SU-DHL-6 (cell line): Measurements from ENCODE around the gene ARAP1.

Experiments used
- H2AFZ ChIP-seq: fragments of 200-600 bp; sonication (generic); 2 replicates; pipeline ENCODE4 v1.6.1; 2014; ENCODE audit warnings: low read depth, mild to moderate bottlenecking, moderate library complexity, mixed read lengths, antibody characterized with exemption, low read length; ENCODE audit not compliant: severe bottlenecking
- H3F3A ChIP-seq: fragments of 200-600 bp; shearing (Covaris generic); 2 replicates; pipeline ENCODE4 v1.6.0; 2016; ENCODE audit warnings: antibody characterized with exemption, mild to moderate bottlenecking; ENCODE audit not compliant: insufficient read depth
- H3K27ac ChIP-seq: fragments of 200-600 bp; sonication (generic); 2 replicates; pipeline ENCODE4 v1.5.1; 2016; ENCODE audit warnings: low read depth, mild to moderate bottlenecking, low read length, moderate library complexity, mixed read lengths
- H3K27me3 ChIP-seq: fragments of 200-600 bp; sonication (generic), shearing (Covaris generic); 2 replicates; pipeline ENCODE4 v1.6.0; 2014; ENCODE audit warnings: mild to moderate bottlenecking, low read length
- H3K36me3 ChIP-seq: fragments of 200-600 bp; sonication (generic); 2 replicates; pipeline ENCODE4 v1.6.1; 2014; ENCODE audit warnings: mild to moderate bottlenecking, low read length, mixed read lengths
- H3K4me2 ChIP-seq: fragments of 300-600, 200-600 bp; shearing (Covaris generic), sonication (generic); 2 replicates; pipeline ENCODE4 v1.6.0; 2014; ENCODE audit warnings: low read length, low read depth, mild to moderate bottlenecking; ENCODE audit not compliant: poor library complexity, severe bottlenecking
- H3K4me3 ChIP-seq: fragments of 200-600 bp; sonication (generic); 2 replicates; pipeline ENCODE4 v1.5.1; 2014; ENCODE audit warnings: antibody characterized with exemption, low read length, mild to moderate bottlenecking, mixed read lengths; ENCODE audit not compliant: insufficient read depth, poor library complexity, severe bottlenecking
- H3K79me2 ChIP-seq: fragments of 200-600 bp; sonication (generic); 2 replicates; pipeline ENCODE4 v1.6.1; 2014; ENCODE audit warnings: mild to moderate bottlenecking, low read length, moderate library complexity; ENCODE audit not compliant: insufficient read depth
- H3K9ac ChIP-seq: fragments of 200-600 bp; sonication (generic); 2 replicates; pipeline ENCODE4 v1.7.0; 2014; ENCODE audit warnings: mild to moderate bottlenecking, low read length
- H3K9me2 ChIP-seq: fragments of 200-600 bp; sonication (generic); replicated peaks from 2 replicates; pipeline ENCODE4 v1.6.1; 2014; ENCODE audit warnings: low read length; ENCODE audit not compliant: insufficient read depth
- H3K9me3 ChIP-seq: fragments of 200-600 bp; sonication (generic); 2 replicates; pipeline ENCODE4 v1.6.1; 2014; ENCODE audit warnings: low read length, mixed read lengths; ENCODE audit not compliant: insufficient read depth
- H4K20me1 ChIP-seq: fragments of 200-600 bp; sonication (generic); 2 replicates; pipeline ENCODE4 v1.6.1; 2014; ENCODE audit warnings: low read depth, mild to moderate bottlenecking, antibody characterized with exemption, low read length, moderate library complexity, mixed read lengths
- EZH2phosphoT487 ChIP-seq: fragments of 200-600 bp; sonication (generic), shearing (Covaris generic); conservative IDR thresholded peaks from 2 replicates; pipeline ENCODE4 v1.6.1; 2018; ENCODE audit warnings: mild to moderate bottlenecking, antibody characterized with exemption, low read length, moderate library complexity, mixed read lengths
- TF ChIP-seq, protein P1 (sequence below): fragments of 200-600 bp; sonication (generic); IDR thresholded peaks from one replicate; pipeline ENCODE4 v1.5.1; 2017; ENCODE audit warnings: antibody characterized with exemption, mild to moderate bottlenecking, low read length, moderate library complexity; ENCODE audit not compliant: insufficient read depth, poor library complexity, severe bottlenecking

ARAP1 gene

DNA sequence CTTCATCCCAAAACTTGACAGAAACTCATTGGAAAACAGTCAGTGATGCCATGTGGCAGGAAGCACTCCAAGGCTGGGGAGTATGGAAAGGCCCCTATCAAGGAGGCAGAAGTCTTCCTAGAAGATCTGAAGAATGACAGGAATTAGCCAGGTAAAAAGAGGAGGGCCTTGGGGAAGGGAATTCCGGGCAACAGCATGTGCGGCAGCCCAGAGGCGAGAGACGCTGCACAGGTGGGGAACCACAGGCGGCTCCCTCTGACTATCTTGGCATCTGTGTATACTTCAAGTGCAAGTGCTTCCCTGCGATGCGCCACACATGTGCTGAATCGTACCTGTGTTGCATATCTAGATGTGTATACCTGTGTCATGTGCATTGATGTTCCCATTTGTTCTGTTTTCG, 90.7 kb downstream of the ARAP1 start:
- Histone ChIP-seq H3K79me2 (no peaks in the 10 kb centered on the region), H3K9me2 (no peaks in the 10 kb centered on the region), H3K36me3 (no peaks in the 10 kb centered on the region), H2AFZ (no peak overlapping the region), H3F3A (no peaks in the 10 kb centered on the region), H3K27ac (no peak overlapping the region), H3K4me3 (no peak overlapping the region), H3K9ac (no peak overlapping the region), H3K27me3 (no peaks in the 10 kb centered on the region), H3K4me2 (no peak overlapping the region), H4K20me1 (no peaks in the 10 kb centered on the region), H3K9me3 (no peaks in the 10 kb centered on the region)
- TF ChIP-seq EZH2phosphoT487 = no peak
- TF ChIP-seq, protein P1, sequence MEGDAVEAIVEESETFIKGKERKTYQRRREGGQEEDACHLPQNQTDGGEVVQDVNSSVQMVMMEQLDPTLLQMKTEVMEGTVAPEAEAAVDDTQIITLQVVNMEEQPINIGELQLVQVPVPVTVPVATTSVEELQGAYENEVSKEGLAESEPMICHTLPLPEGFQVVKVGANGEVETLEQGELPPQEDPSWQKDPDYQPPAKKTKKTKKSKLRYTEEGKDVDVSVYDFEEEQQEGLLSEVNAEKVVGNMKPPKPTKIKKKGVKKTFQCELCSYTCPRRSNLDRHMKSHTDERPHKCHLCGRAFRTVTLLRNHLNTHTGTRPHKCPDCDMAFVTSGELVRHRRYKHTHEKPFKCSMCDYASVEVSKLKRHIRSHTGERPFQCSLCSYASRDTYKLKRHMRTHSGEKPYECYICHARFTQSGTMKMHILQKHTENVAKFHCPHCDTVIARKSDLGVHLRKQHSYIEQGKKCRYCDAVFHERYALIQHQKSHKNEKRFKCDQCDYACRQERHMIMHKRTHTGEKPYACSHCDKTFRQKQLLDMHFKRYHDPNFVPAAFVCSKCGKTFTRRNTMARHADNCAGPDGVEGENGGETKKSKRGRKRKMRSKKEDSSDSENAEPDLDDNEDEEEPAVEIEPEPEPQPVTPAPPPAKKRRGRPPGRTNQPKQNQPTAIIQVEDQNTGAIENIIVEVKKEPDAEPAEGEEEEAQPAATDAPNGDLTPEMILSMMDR = no peak

DNA sequence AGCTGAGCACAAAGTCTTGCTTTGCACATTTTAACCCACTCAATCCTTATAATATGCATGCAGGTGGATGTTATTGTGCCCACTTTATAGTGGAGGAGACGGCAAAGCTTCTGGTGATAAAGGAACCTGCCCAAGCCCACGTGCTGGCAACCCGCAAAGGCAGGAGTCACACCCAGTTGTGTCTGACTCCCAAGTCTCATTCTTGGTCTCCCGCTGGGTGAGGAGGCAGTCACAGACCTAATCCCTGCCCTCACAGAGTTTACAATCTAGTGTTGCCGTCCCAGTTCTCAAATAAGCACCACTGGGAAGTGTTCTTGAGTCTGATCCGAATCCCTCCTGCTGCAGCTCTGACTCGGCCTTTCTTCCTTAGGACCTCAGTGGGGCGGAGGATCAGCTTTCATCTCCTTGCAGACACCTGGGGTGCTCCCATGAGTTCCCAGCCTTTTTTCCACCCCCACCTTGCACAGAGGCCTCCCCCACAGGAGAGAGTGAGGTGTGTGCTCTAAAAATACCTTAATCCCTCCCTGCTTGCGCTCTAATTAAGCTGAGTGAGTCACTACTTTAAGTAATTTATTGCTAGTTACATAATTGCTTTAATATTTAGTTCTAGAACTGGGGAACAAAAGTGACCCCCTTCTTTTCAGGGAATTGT, 93.1 kb downstream of the ARAP1 start:
- H3K27me3 ChIP-seq = no peaks in the 10 kb centered on the region
- H3K9ac ChIP-seq = no peak overlapping the region
- no peaks in the 10 kb centered on the region for H3K9me3 ChIP-seq
- H3K4me2 ChIP-seq = no peak overlapping the region
- H3K4me3 ChIP-seq = no peak overlapping the region
- H3K79me2 ChIP-seq = no peaks in the 10 kb centered on the region
- TF ChIP-seq EZH2phosphoT487 = no peak
- TF ChIP-seq, protein P1 = no peak
- no peaks in the 10 kb centered on the region for H3F3A ChIP-seq
- H3K27ac ChIP-seq = no peak overlapping the region
- no peaks in the 10 kb centered on the region for H4K20me1 ChIP-seq
- no peaks in the 10 kb centered on the region for H3K36me3 ChIP-seq
- H2AFZ ChIP-seq = no peak overlapping the region
- H3K9me2 ChIP-seq = no peaks in the 10 kb centered on the region

- H3K27ac ChIP-seq = no peak overlapping the region
- no peaks in the 10 kb centered on the region for H3K79me2 ChIP-seq
- TF ChIP-seq EZH2phosphoT487 = no peak
- TF ChIP-seq, protein P1 = no peak
- H3K9me2 ChIP-seq = no peaks in the 10 kb centered on the region
- no peaks in the 10 kb centered on the region for H4K20me1 ChIP-seq
- H3K27me3 ChIP-seq = no peaks in the 10 kb centered on the region
- no peaks in the 10 kb centered on the region for H3K36me3 ChIP-seq
- H3F3A ChIP-seq = no peaks in the 10 kb centered on the region
- H3K4me2 ChIP-seq = no peak overlapping the region
- H2AFZ ChIP-seq = no peak overlapping the region
- no peak overlapping the region for H3K4me3 ChIP-seq
- no peak overlapping the region for H3K9ac ChIP-seq
- no peaks in the 10 kb centered on the region for H3K9me3 ChIP-seq
These were observed 94.7 kb downstream of the ARAP1 start for GRCh38 chr11:72657411-72658100.
